ENCODE data around the gene DOK7.

GRCh38 chr4:3493720-3494461 lies 30.8 kb downstream of the DOK7 start:
- TF ChIP-seq CTCF (IDR thresholded peaks at IDR 0.05), result no peak
- TF ChIP-seq POLR2AphosphoS5 (IDR thresholded peaks at IDR 0.05), result no peak
- no peak for TF ChIP-seq POLR2A (IDR thresholded peaks at IDR 0.05)

All from breast epithelium (tissue), 3 donors.